HepG2 (cell line): ENCODE results near the gene ZNF429.

Source experiments
- CTCF ChIP-seq: sonication (generic); formaldehyde crosslinking; IDR thresholded peaks from 2 replicates; pipeline ENCODE4 v1.5.0; 2020; ENCODE audit warnings: mild to moderate bottlenecking, missing genetic modification reagents, moderate library complexity
- ERF ChIP-seq: IDR thresholded peaks from 2 replicates; pipeline ENCODE4 v1.6.1; 2018; ENCODE audit warnings: missing biosample characterization, missing genetic modification reagents
- HMG20A ChIP-seq: IDR thresholded peaks from 2 replicates; pipeline ENCODE4 v1.6.1; 2016; ENCODE audit warnings: borderline replicate concordance
- MAX ChIP-seq: IDR thresholded peaks from 2 replicates; pipeline ENCODE4 v1.6.1; 2012; ENCODE audit warnings: inconsistent platforms
- MEIS1 ChIP-seq: sonication (generic); formaldehyde crosslinking; IDR thresholded peaks from 2 replicates; pipeline ENCODE4 v1.9.0; 2021; ENCODE audit warnings: mild to moderate bottlenecking, missing genetic modification reagents, moderate library complexity, borderline replicate concordance
- SUZ12 ChIP-seq: fragments of 150-350 bp; IDR thresholded peaks from 2 replicates; pipeline ENCODE4 v1.6.1; 2014; ENCODE audit warnings: low read depth, low read length
- ZBTB26 ChIP-seq: IDR thresholded peaks from 2 replicates; pipeline ENCODE4 v1.6.1; 2016; ENCODE audit warnings: missing compliant biosample characterization, missing genetic modification reagents, borderline replicate concordance
- ZBTB33 ChIP-seq: sonication (generic); formaldehyde crosslinking; IDR thresholded peaks from 2 replicates; pipeline ENCODE4 v1.4.0; 2020; ENCODE audit warnings: missing genetic modification reagents
- ZFX ChIP-seq: sonication (generic); formaldehyde crosslinking; IDR thresholded peaks from 2 replicates; pipeline ENCODE4 v1.4.0; 2020; ENCODE audit warnings: mild to moderate bottlenecking, low read depth, missing genetic modification reagents, moderate library complexity
- ZNF407 ChIP-seq: sonication (generic); formaldehyde crosslinking; IDR thresholded peaks from one replicate; pipeline ENCODE4 v1.5.1; 2020; ENCODE audit warnings: mild to moderate bottlenecking, missing genetic modification reagents; ENCODE audit errors: not compliant biosample characterization
- ZNF788 ChIP-seq: sonication (generic); formaldehyde crosslinking; IDR thresholded peaks from 2 replicates; pipeline ENCODE4 v1.5.0; 2020; ENCODE audit warnings: mild to moderate bottlenecking, missing genetic modification reagents, borderline replicate concordance

GRCh38 chr19:21483589-21484170 lies 21.7 kb upstream of the ZNF429 start:
- TF ChIP-seq CTCF (CRISPR knock-in tag) (peak; percentile 23), ZBTB33 (peak; percentile 98), ERF (no peak), HMG20A (no peak), ZBTB26 (no peak), ZNF407 (no peak), MEIS1 (CRISPR knock-in tag) (no peak), SUZ12 (no peak), MAX (no peak), ZFX (no peak), ZNF788 (CRISPR knock-in tag) (no peak)
